ENCODE measurements around the gene PRRT1B.

DNA sequence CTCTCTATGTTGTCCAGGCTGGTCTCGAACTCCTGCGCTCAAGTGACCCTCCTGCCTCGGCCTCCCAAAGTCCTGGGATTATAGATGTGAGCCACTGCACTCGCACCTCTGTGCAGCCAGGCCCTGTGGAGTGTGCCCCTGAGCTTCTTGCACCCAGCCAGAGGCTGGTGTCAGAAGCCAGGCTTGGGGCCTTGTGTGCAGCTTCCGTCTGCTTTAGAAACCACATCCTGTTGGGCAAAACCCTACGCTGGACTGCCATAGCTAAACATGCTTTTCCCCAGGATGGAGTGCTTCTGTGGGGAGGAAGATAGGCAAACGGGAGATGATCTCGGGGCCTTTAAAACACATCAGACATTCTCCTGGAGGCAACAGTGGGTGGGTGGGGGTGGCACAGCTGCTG lies 40.1 kb downstream of the PRRT1B start:
- TF ChIP-seq, protein P1, sequence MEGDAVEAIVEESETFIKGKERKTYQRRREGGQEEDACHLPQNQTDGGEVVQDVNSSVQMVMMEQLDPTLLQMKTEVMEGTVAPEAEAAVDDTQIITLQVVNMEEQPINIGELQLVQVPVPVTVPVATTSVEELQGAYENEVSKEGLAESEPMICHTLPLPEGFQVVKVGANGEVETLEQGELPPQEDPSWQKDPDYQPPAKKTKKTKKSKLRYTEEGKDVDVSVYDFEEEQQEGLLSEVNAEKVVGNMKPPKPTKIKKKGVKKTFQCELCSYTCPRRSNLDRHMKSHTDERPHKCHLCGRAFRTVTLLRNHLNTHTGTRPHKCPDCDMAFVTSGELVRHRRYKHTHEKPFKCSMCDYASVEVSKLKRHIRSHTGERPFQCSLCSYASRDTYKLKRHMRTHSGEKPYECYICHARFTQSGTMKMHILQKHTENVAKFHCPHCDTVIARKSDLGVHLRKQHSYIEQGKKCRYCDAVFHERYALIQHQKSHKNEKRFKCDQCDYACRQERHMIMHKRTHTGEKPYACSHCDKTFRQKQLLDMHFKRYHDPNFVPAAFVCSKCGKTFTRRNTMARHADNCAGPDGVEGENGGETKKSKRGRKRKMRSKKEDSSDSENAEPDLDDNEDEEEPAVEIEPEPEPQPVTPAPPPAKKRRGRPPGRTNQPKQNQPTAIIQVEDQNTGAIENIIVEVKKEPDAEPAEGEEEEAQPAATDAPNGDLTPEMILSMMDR (IDR thresholded peaks at IDR 0.05; ENCODE audit: low read length): no peak
- no peak for TF ChIP-seq EZH2 (optimal IDR thresholded peaks at IDR 0.05; ENCODE audit: low read depth, low read length)
- TF ChIP-seq EZH2phosphoT487 (IDR thresholded peaks at IDR 0.05; ENCODE audit: low read length): no peak
